Mammary epithelial cell (primary cell): ENCODE results near the gene PRKN.

ENCODE experiments used
- EZH2 ChIP-seq: IDR thresholded peaks from 2 replicates; pipeline ENCODE4 v1.6.1; 2012; ENCODE audit warnings: low read length, inconsistent platforms, borderline replicate concordance
- TF ChIP-seq, protein P1 (sequence below), 2 donors: IDR thresholded peaks in 1 of 2; conservative IDR thresholded peaks in 1 of 2; 2 replicates each; pipeline ENCODE4 v1.5.1; 2011 to 2012; ENCODE audit warnings: inconsistent platforms in 2 of 2, low read length in 2 of 2, mild to moderate bottlenecking in 2 of 2, control low read depth in 1 of 2, low read depth in 1 of 2; ENCODE audit not compliant: insufficient read depth in 1 of 2; ENCODE audit errors: extremely low read depth in 1 of 2

DNA sequence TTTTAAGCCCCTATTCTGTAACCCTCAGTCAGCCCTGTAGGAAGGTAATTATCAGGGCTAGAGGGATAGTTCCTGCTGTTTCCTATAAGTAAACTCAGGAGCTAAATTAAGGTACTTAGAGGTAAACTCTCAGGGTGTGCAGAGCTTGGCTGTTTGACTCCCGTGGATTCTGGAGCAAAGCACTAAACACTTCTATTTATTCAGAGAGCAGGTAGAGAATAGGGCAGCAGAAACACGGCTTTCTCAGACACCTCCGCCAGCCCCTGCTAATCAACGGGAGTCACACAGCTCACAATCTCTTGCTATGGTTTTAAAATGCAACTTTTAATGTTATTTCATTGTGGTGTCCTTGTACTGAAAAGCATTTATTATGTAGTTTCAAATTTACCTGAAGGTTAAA lies 21.8 kb downstream of the PRKN start:
- TF ChIP-seq, protein P1, sequence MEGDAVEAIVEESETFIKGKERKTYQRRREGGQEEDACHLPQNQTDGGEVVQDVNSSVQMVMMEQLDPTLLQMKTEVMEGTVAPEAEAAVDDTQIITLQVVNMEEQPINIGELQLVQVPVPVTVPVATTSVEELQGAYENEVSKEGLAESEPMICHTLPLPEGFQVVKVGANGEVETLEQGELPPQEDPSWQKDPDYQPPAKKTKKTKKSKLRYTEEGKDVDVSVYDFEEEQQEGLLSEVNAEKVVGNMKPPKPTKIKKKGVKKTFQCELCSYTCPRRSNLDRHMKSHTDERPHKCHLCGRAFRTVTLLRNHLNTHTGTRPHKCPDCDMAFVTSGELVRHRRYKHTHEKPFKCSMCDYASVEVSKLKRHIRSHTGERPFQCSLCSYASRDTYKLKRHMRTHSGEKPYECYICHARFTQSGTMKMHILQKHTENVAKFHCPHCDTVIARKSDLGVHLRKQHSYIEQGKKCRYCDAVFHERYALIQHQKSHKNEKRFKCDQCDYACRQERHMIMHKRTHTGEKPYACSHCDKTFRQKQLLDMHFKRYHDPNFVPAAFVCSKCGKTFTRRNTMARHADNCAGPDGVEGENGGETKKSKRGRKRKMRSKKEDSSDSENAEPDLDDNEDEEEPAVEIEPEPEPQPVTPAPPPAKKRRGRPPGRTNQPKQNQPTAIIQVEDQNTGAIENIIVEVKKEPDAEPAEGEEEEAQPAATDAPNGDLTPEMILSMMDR (conservative IDR thresholded peaks at IDR 0.05 in 1 of 2, IDR thresholded peaks at IDR 0.05 in 1 of 2; ENCODE audit: extremely low read depth in 1 of 2, insufficient read depth in 1 of 2, low read depth in 1 of 2, low read length in 2 of 2) = no peak
- no peak for TF ChIP-seq EZH2
